A549 treated with Hydrocortisone at 1 μM for 4 hours (cell line): ENCODE results near the gene TXK. TPM values are rescaled to one million over a fixed set of nuclear protein-coding genes. Genes with fewer than 3 reads are reported as not detected.

ENCODE experiments used
- total RNA-seq: library from RNA; stranded (reverse); fragments of 200-300 nt; extraction: Qiagen RNA extraction; gene quantifications from 5 replicates; pipeline ENCODE4 v1.2.3, GENCODE V29; 2022

The TXK gene
- 0.13 to 0.38 TPM (median 0.17 TPM) in 5 replicates for total RNA-seq

DNA sequence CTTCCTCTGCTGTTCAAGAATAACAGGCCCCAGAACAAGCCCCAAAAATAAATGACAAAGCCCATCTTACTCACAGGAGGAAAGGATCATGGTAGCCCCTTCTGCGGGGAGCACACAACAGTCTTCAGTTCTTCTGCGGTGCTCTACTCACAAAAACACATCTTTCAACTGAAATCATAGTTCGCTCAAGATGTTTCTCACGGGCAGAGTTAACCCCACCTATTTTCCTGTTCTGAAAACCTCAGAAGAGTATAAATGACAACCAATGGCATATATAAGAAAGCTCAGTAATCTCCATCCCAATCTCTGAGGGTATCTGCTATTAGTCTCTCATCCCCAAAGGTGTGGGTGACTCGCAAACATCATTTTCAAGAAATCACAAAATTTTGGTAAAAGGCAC, at the start of gene TXK:
Gene TXK, minus strand, starts transcription at position 170 of the 400 bp plus-strand sequence. Its CDS starts 80 bp downstream, at position 90.

Other genes with a start within 250 kb of the TXK start
- 4.9 to 7.6 TPM (median 5.9 TPM) in 5 replicates for gene NFXL1, start 219.7 kb downstream of the TXK start, total RNA-seq
- not detected in 5 replicates for gene CNGA1, start 117.6 kb downstream of the TXK start, total RNA-seq
- 0.45 to 0.77 TPM (median 0.62 TPM) in 5 replicates for gene NIPAL1, start 117.5 kb downstream of the TXK start, total RNA-seq
- gene TEC, start 135.6 kb upstream of the TXK start, total RNA-seq, result 1.3 to 2.7 TPM (median 1.5 TPM) in 5 replicates
- gene SLAIN2, start 207.3 kb upstream of the TXK start, total RNA-seq, result 12.2 to 21.6 TPM (median 19.9 TPM) in 5 replicates